NCI-H2196 treated with DMSO at 0.1 percent for 48 hours (cell line): Measurements from ENCODE around the gene EIF3B.
"Not testable (repeated sequence)": the region's sequence is repeated elsewhere in the genome, so short reads cannot be mapped to it uniquely, and the experiment has no call there.

Experiments used
- DNase-seq: peaks from one replicate; lab custom pipeline; 2025; ENCODE audit not compliant: unreplicated experiment; lab: John Stamatoyannopoulos, UW

Gene EIF3B

DNA sequence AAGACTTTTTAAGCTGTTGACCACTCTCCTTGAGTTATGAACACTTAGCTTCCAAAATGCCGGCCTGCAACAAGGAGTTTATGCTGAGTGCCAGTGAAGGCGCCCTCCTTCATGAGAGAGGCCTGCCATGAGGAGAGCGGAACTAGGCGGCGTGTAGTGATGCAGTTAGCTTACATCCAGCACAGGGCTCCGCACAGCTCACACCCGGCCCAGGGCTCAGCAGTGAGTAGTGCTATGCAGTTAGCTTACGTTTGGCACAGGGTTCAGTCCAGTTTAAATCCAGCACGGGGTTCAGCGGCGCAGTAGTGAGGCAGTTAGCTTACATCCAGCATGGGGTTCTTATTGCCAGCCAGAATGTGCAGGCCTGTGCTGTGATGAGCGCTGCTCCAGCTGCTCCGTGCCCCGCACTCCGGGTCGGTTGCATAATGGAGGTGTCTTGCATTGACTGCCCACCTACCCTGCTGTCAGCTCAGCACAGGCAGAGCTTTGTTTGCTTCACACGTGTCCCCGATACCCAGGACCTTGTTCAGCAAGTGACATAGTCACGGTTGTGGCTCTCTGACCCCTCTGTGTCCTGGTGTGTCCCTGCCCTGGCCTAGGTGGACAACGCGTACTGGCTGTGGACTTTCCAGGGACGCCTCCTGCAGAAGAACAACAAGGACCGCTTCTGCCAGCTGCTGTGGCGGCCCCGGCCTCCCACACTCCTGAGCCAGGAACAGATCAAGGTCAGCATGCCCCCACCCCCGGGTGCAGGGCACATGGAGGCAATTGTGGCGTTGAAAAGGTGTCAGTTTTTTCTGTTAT lies 21.9 kb downstream of the EIF3B start:
- no peak for DNase-seq

DNA sequence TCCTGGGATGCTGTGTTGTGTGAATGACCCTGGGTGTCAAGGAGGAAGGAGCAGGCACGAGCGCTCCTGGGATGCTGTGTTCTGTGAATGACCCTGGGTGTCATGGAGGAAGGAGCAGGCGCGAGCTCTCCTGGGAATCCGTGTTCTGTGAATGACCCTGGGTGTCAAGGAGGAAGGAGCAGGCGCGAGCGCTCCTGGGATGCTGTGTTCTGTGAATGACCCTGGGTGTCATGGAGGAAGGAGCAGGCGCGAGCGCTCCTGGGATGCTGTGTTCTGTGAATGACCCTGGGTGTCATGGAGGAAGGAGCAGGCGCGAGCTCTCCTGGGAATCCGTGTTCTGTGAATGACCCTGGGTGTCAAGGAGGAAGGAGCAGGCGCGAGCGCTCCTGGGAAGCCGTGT lies 22.9 kb downstream of the EIF3B start:
- DNase-seq = not testable (repeated sequence)

DNA sequence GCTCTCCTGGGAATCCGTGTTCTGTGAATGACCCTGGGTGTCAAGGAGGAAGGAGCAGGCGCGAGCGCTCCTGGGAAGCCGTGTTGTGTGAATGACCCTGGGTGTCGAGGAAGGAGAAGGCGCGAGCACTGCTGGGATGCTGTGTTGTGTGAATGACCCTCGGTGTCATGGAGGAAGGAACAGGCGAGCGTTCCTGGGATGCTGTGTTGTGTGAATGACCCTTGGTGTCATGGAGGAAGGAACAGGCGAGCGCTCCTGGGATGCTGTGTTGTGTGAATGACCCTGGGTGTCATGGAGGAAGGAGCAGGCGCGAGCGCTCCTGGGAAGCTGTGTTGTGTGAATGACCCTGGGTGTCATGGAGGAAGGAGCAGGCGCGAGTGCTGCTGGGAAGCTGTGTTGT lies 23.5 kb downstream of the EIF3B start:
- DNase-seq = not testable (repeated sequence)

DNA sequence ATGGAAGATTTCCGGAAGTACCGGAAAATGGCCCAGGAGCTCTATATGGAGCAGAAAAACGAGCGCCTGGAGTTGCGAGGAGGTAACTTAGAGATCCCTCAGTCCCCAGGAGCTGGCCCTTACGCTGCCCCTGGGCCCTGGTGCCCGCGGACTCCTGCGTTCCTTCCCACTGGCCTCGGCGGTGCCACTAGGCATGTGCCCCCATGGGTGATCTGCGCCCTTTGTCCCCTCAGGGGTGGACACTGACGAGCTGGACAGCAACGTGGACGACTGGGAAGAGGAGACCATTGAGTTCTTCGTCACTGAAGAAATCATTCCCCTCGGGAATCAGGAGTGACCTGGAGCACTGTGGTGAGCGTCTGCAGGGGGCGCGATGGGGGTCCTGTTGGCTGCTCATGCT lies 24.5 kb downstream of the EIF3B start:
- DNase-seq = no peak

DNA sequence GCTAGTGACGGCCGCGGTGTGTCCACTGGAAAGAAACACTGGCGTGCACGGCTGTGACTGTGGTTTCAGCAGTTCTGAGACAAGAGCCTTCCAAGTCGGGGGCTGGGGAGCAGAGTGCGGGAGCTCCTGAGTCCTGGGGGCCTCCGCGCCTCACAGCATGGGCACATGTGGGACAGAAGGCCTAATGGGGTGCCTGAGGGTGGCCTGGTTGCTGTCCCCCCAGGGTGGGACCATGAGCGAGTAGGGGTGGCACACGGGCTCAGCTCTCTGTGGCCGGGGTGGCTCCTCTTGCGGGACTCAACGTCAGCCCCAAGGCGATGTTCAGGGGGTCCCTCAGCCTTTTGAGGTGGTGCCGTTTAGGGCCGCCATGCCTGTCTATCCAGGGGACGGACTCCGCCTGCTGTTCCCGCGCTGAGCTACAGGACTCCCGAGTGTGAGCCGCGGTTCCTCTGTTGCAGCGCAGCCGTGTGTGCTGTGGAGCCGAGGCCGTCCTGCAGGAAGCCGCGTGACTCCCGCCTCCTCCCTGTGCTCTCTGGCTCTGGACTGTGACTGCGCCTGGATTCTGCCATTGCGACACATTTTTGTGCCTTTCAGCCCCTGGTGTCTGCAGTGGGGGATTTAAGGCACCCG lies 25.3 kb downstream of the EIF3B start:
- DNase-seq = no peak

DNA sequence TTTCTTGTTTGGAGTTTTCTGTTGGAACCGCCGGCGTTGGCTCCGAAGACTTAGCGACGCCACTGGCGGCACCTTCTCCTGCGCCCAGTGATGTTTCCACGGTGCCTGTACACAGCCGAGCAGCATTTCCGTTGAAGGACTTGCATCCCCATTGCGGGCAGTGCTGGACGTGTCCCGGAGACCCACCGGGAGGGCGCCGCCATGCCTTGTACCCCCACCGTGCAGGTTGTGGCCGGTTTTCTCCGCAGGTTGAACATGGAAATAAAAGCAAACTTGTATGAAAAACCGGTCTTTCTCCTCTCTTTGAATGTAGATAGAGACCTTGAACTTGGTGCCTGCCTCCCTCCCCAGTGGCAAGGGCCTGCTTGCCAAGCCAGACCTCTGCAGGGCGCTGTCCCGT lies 25.8 kb downstream of the EIF3B start:
- no peak for DNase-seq

DNA sequence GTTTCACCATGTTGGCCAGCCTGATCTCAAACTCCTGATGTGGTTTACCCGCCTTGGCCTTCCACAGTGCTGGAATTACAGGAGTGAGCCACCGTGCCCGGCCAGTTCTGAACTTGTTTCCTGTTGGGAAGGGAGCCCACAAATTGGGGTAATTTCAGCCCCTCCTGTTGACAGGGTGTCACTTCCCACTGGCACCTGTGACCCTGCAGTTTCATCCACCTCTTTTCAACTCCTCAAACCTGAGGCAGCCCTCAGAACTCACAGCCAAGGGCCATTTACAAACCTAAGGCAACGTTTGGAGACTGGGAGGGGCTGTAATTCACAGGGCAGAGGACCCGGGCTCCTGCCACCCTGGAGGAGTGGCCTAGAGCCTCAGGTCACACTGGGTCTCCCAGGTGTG lies 26.6 kb downstream of the EIF3B start:
- no peak for DNase-seq

DNA sequence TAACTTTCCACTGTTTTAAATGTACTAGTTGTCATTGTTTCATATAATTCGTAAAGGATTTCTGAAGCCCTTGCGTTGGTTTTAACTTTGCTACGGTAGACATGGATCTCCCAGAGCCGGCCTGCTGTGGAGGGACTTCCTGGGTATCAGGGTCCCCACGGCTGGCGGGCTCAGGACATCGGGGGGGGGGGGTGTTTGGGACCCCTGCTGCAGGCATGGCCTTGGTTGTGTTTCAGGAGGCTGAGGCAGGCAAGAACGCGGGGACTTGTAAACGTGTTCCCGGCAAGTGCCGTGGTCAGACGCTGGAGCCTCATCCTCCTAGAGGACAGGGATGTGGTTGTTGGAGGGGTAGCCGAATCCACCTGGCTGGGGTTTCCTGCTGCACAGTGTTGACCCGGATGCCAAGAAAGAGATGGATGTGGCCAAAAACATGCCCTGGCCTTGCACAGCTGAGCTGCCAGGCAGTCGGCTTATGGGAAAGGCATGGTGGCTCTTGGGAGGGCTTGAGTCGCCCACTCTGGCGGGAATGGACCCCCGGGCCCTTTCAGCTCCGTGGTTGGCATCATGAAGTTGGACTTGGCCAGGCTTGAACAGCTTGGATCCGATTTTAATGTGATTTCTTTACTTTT lies 27.4 kb downstream of the EIF3B start:
- DNase-seq = no peak

DNA sequence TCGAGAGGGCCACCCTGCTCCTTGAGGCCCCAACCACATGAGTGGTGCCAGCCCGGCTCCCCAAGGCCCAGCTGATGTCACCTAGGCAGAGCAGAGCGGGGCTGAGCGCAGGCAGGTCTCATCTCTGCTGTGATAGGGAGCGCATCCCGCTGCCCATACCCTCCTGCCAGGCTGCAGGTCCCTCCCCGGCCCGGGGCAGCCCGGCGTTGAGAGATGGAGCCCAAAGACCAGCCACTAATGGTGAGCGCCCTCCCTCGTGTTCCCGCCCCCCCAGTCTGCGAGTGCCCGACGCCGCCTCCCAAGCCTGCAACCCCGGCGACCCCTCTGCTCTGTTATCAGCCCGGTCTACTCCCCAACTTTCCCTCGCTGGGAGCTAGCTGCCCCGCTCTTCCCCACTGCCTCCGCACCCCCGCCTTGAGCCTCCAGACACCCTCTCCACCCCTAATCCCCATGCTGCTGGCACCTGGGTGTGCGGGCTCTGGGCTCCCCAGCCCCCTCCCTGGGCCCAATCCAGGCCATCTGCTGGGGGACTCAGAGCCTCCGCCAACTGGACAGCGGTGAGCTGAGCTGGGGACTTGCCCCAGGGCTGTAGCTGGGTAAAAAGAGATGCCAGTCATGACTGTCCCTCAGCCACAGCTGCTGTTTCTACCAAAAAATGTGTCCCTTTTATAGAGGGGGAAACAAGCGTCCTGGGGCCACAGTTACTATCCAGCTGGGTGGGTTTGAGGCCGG lies 29.1 kb downstream of the EIF3B start:
- no peak for DNase-seq

DNA sequence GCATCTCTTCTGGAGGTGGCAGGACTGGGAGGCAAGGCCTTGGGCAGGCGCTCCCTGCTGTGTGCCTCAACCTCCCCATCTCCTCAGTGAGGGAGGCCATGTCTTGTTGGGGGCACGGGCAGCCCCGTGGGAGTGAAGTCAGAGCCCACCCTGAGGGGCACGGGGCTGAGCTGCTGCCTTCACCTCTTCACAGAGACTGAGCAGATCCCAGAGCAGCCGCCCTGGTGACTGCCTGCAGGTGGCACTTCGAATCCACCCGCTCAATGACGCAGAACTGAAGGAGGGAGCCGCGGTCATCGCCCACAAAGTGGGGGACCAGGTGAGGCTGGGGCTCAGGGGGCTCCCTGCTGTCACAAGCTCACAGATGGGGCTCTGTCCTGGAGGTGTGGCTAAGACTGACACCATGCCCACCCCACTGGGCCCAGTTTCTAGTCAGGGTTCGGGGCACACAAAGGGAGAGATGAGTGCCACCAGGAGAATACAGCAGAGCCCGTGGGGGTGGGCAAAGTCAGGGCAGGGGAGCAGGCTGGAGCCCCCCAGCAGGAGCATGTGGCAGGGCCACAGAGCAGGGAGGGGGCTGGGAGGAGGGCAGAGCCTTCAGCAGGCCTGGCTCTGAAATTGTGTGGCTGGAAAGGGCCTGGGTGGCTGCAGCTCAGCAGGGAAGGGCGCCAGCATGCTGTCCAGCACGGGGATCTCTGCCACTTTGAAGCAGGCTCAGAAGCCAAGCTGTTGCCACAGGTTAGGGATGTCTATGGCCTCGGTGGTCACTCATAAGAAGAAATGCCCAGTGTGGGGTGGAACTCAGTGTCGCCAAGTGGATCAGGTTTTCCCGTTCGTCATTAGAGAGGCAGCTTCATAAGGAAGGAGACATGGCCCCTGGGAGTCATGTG lies 30.0 kb downstream of the EIF3B start:
- DNase-seq = no peak

DNA sequence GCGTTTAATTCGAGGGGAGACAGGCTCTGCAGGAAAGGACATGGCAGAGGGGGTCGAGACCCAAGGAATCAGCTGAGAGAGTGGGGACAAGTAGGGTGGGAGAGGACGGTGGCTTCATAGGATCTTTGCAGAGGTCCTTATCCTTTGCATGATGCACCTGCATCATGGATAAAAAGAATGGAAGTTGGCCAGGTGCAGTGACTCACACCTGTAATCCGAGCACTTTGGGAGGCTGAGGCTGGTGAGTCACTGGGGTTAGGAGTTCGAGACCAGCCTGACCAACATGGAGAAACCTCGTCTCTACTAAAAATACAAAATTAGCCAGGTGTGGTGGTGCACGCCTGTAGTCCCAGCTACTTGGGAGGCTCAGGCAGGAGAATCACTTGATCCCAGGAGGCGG lies 31.5 kb downstream of the EIF3B start:
- not testable (repeated sequence) for DNase-seq

DNA sequence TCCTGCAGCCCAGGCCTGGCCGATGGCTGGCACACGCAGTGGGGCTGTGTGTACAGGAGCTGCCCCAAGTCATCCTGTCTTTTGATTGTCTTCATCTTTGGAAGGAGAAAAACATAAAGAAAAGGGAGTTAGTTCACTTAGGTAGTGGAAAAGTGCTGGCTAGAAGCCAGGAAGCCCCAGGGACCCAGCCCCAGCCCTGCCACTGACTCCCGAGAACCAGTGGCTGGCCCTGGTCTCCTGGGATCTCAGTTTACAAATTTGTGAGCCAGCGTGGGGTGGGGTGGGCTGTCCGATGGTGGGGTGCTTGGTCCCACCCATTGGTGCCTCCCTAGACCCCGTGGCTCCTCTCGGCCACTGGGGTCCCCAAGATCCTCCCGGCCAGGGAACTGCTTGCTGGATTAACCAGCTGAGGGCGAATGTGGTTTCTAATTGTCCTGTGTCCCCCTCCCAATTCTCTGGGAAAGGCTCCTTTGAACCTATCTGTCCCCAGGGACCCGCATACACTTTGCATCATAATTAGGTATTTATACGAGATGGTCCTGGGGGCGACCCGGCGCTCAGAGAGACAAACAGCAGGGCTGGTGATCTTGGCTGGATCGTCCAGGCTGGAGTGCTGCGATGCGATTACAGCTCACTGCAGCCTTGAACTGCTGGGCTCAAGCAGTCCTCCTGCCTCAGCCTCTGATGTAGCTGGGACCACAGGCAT lies 32.5 kb downstream of the EIF3B start:
- no peak for DNase-seq

DNA sequence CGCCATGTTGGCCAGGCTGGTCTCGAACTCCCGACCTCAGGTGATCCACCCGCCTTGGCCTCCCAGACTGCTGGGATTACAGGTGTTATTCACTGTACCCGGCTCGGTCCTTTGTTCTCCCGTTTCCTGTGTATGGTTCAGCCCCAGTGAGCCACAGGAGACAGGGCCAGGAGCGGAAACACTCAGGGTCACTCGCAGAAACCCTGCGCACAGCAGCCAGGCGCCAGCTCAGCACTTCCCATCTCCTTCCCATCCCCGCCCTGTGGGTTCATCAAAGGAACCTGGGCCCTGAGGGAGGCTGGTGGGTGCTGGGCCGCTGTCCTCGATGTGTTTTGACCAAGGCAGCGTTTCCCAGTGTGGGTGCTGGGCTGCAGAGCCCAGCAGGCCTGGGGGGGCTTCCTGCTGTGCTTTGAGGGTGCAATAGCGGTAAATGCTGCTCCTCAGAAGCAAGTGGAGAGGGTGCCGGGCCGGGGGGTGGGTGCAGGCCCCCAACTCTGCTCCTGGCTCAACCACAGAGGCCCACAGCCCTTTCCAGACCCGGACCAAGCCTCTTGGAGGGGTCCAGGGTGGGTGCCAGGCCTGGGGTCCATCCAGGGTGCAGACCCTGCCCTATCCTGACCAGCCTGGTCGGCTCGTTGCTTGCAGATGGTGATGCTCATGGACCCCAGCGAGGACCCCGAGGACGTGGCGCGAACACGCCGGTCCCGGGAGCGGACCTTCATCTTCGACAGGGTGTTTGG lies 33.4 kb downstream of the EIF3B start:
- no peak for DNase-seq

DNA sequence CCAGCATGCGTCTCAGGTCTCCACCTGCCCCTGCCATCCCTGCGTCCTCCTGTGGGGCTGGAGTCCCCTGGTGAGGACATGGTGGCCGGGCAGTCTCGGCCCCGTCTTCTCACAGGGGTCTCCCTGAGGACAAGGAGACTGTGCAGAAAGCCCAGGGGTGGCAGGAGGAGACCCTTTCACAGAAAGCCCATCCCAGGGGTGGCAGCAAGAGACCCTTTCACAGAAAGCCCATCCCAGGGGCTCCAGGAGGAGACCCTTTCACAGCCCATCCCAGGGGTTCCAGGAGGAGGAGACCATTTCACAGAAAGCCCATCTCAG lies 34.0 kb downstream of the EIF3B start:
- no peak for DNase-seq

DNA sequence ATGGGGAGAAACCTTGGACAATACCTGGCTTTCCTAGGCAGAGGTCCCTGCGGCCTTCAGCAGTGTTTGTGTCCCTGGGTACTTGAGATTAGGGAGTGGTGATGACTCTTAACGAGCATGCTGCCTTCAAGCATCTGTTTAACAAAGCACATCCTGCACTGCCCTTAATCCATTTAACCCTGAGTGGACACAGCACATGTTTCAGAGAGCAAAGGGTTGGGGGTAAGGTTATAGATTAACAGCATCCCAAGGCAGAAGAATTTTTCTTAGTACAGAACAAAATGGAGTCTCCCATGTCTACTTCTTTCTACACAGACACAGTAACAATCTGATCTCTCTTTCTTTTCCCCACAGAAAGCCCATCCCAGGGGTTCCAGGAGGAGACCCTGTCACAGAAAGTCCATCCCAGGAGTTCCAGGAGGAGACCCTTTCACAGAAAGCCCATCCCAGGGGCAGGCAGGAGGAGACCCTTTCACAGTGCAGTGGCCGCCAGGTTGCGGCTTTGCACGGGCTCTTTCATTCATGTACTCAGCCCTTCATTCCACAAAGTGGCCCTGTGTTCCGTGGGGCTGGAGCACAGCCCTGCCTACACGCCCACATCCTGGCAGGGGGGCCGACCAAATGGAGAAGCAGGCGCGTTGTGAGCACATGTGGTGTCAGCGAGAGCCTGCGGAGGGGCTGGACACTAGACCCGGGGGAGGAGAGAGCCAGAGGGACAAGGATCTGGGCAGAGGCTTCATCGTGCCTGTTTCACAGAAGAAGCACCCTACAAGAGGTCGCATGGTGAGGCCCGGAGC lies 35.6 kb downstream of the EIF3B start:
- not testable (repeated sequence) for DNase-seq

DNA sequence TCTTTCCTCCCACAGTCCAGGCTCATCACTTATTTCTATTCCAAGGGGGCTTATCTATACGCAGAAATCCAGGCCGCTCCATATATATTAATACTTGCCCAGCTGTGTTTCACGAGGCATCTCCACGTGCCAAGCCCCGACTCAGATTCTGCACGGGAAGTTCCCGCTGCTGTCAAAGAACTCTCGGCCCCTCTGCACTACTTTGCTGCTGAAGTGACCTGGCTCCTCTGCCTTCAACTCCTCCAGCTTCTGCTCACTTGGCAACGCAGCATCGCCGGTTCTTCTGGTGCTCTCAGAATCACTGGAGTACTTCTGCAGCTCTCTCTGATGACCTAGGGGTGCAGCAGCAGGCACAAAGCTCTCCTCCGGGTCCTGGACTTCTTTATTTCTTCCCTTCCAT lies 39.1 kb downstream of the EIF3B start:
- DNase-seq = no peak

DNA sequence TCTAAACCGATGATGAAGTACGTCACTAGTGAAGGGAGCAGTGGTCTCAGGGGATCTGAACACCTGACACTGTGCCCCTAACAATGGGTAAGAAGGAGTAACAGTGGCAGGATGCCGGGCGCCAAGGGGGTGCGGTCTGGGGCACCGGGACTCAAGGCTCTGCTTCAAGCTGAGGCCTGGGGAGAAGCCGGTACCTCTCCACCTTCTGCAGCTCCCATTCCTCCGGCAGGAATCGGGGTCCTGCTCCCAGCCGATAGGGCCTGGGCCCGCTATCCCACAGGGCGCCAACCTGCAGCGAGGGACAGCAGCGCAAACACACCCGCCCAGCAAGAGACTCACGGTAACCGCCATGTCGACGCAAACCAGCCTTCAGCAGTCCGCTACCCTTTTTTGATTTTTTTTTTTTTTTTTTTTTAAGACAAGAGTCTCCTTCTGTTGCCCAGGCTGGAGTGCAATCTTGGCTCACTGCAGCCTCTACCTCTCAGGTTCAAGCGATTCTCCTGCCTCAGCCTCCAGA lies 40.0 kb downstream of the EIF3B start:
- no peak for DNase-seq

DNA sequence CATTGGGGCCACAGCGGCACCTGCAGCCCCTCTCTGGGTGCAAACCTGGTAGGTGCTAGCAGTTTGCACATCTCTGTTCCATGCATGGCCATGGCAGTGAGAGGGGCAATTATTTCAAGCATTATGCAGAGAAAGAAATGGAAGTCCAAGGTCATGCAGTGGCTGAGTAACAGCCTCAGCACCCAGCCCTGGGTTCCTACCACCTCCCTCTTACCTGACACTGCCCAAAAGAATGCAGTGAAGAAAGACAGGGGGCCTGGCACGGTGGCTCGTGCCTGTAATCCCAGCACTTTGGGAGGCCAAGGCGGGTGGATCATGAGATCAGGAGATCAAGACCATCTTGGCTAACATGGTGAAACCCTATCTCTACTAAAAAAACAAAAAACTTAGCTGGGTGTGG lies 43.9 kb downstream of the EIF3B start:
- no peak for DNase-seq
